A549 (cell line): Measurements from ENCODE around the gene PTPRE. TPM values are rescaled to one million over a fixed set of nuclear protein-coding genes. Genes with fewer than 3 reads are reported as not detected.

Source experiments
- ATAC-seq, 2 experiments: fragments of 200-7000 bp in 1 of 2; fragments of >200 bp in 1 of 2; cut with Nextera tagmentation in 1 of 2; cut with Tn5 transposase in 1 of 2; 3 replicates each; pipeline versions ENCODE4 v1.8.0 to v1.9.1; 2018 to 2020; ENCODE audit warnings: mild to moderate bottlenecking in 1 of 2, moderate library complexity in 1 of 2
- CTCF ChIA-PET: fragments of 300-600 bp; sonication (Branson Sonifier 250); formaldehyde crosslinking; extraction: SDS; loops from one replicate; lab custom pipeline; 2021; ENCODE audit warnings: antibody characterized with exemption, inconsistent platforms; lab: Yijun Ruan, JAX
- POLR2A ChIA-PET: fragments of 350-600 bp; formaldehyde crosslinking; extraction: SDS; loops from one replicate; lab custom pipeline; 2021; ENCODE audit warnings: antibody characterized with exemption, inconsistent platforms; lab: Yijun Ruan, JAX
- DNase-seq, 2 experiments: peaks; one replicate each; pipeline versions ENCODE4 v3.0.0 to v3.0.0-alpha.2; 2011 to 2016; ENCODE audit warnings: low read depth in 1 of 2, low spot score in 1 of 2
- FAIRE-seq: peaks from 2 replicates; lab custom pipeline; 2011; peaks lifted over from hg19 to GRCh38; lab: Jason Lieb, UNC
- H3K27ac ChIP-seq, 2 experiments: fragments of >200 bp; sonication (Bioruptor Twin); formaldehyde crosslinking; 3 replicates each; pipeline ENCODE4 v1.5.1; 2016 to 2017
- H3K4me1 ChIP-seq: fragments of >200 bp; sonication (Bioruptor Twin); formaldehyde crosslinking; 3 replicates; pipeline ENCODE4 v1.6.1; 2016
- H3K4me2 ChIP-seq: fragments of >200 bp; sonication (Bioruptor Twin); formaldehyde crosslinking; 3 replicates; pipeline ENCODE4 v1.6.1; 2016
- H3K4me3 ChIP-seq: fragments of >200 bp; sonication (Bioruptor Twin); formaldehyde crosslinking; 3 replicates; pipeline ENCODE4 v1.5.1; 2016
- H3K9me3 ChIP-seq: fragments of >200 bp; sonication (Bioruptor Twin); formaldehyde crosslinking; 3 replicates; pipeline ENCODE4 v1.6.1; 2016
- BHLHE40 ChIP-seq: IDR thresholded peaks from 2 replicates; pipeline ENCODE4 v1.6.1; 2012; ENCODE audit warnings: low read depth, low read length, inconsistent platforms
- CBX8 ChIP-seq: fragments of 200-600 bp; sonication (generic); IDR thresholded peaks from 2 replicates; pipeline ENCODE4 v1.6.1; 2016
- CHD4 ChIP-seq: fragments of 200-600 bp; sonication (generic); IDR thresholded peaks from 2 replicates; pipeline ENCODE4 v1.6.1; 2016; ENCODE audit warnings: antibody characterized with exemption, mild to moderate bottlenecking, borderline replicate concordance
- EHF ChIP-seq: fragments of 250-450 bp; sonication (Bioruptor Pico); IDR thresholded peaks from 2 replicates; pipeline ENCODE4 v1.5.0; 2020; ENCODE audit warnings: mild to moderate bottlenecking
- ESRRA ChIP-seq: fragments of 150-350 bp; IDR thresholded peaks from 2 replicates; pipeline ENCODE4 v1.6.1; 2014; ENCODE audit warnings: mild to moderate bottlenecking, low read length, borderline replicate concordance
- FOXS1 ChIP-seq: fragments of 250-450 bp; sonication (Bioruptor Pico); IDR thresholded peaks from 2 replicates; pipeline ENCODE4 v1.5.0; 2020; ENCODE audit warnings: mild to moderate bottlenecking, moderate library complexity
- HDAC2 ChIP-seq: fragments of 200-600 bp; sonication (generic); IDR thresholded peaks from 2 replicates; pipeline ENCODE4 v1.6.1; 2016
- HEYL ChIP-seq: fragments of 250-450 bp; sonication (Bioruptor Pico); IDR thresholded peaks from 2 replicates; pipeline ENCODE4 v1.8.0; 2021; ENCODE audit warnings: mild to moderate bottlenecking, moderate library complexity
- HOXB13 ChIP-seq: fragments of 250-450 bp; sonication (Bioruptor Pico); IDR thresholded peaks from 2 replicates; pipeline ENCODE4 v1.5.0; 2020; ENCODE audit warnings: low read depth, mild to moderate bottlenecking, moderate library complexity
- KDM5A ChIP-seq: fragments of 200-600 bp; sonication (generic); IDR thresholded peaks from 2 replicates; pipeline ENCODE4 v1.6.1; 2016; ENCODE audit warnings: antibody characterized with exemption, mild to moderate bottlenecking
- MAFK ChIP-seq: fragments of 450-650 bp; IDR thresholded peaks from 2 replicates; pipeline ENCODE4 v1.6.1; 2014; ENCODE audit not compliant: partially characterized antibody
- MAZ ChIP-seq: fragments of 150-350 bp; IDR thresholded peaks from 2 replicates; pipeline ENCODE4 v1.6.1; 2014; ENCODE audit warnings: antibody characterized with exemption, low read depth, low read length, borderline replicate concordance
- MYC ChIP-seq: IDR thresholded peaks from 2 replicates; pipeline ENCODE4 v1.6.1; 2012; ENCODE audit warnings: mild to moderate bottlenecking, inconsistent platforms, low read length, improper control_type of control experiment, borderline replicate concordance
- NPAS2 ChIP-seq: fragments of 250-450 bp; sonication (Bioruptor Pico); IDR thresholded peaks from 2 replicates; pipeline ENCODE4 v1.8.0; 2022; ENCODE audit warnings: mild to moderate bottlenecking, moderate library complexity, borderline replicate concordance
- POLR2A ChIP-seq: IDR thresholded peaks from 2 replicates; pipeline ENCODE4 v1.6.1; 2012; ENCODE audit warnings: mild to moderate bottlenecking, low read length
- RAD21 ChIP-seq, 2 experiments: fragments of >200 bp in 1 of 2; sonication (Bioruptor Twin) in 1 of 2; formaldehyde crosslinking in 1 of 2; IDR thresholded peaks in 1 of 2; conservative IDR thresholded peaks in 1 of 2; 2 replicates in 1 of 2; 3 replicates in 1 of 2; pipeline ENCODE4 v1.6.1; 2012 to 2018; ENCODE audit warnings: inconsistent platforms in 1 of 2
- RARB ChIP-seq: fragments of 250-450 bp; sonication (Bioruptor Pico); IDR thresholded peaks from 2 replicates; pipeline ENCODE4 v1.8.0; 2021; ENCODE audit warnings: mild to moderate bottlenecking, moderate library complexity
- RCOR1 ChIP-seq: fragments of 150-350 bp; IDR thresholded peaks from 2 replicates; pipeline ENCODE4 v1.6.1; 2014; ENCODE audit warnings: antibody characterized with exemption, low read length, low read depth
- RNF2 ChIP-seq: fragments of 200-600 bp; sonication (generic); IDR thresholded peaks from 2 replicates; pipeline ENCODE4 v1.6.1; 2016; ENCODE audit warnings: low read depth, mild to moderate bottlenecking, antibody characterized with exemption, moderate library complexity, borderline replicate concordance
- SREBF2 ChIP-seq: fragments of 450-650 bp; IDR thresholded peaks from 2 replicates; pipeline ENCODE4 v1.6.1; 2014; ENCODE audit warnings: mild to moderate bottlenecking, moderate library complexity
- ZC3H11A ChIP-seq: fragments of 450-650 bp; IDR thresholded peaks from 2 replicates; pipeline ENCODE4 v1.6.1; 2014; ENCODE audit warnings: antibody characterized with exemption, mild to moderate bottlenecking
- WGBS: methylation state at CpG from one replicate; pipeline ENCODE4 v1.1.6; 2017; ENCODE audit errors: missing lambda C conversion rate; 5-methylcytosine and 5-hydroxymethylcytosine counted together
- polyA plus RNA-seq, 4 experiments: library from polyadenylated mRNA; depleted of rRNA in 3 of 4; stranded (reverse); fragments of >200 nt; fragmentation: RNase III in 1 of 4; extraction: RNeasy Plus Mini Kit Qiagen cat#74134 plus additional on column Dnase treatment in 1 of 4; gene quantifications; 2 replicates in 3 of 4; 3 replicates in 1 of 4; pipeline ENCODE4 v1.2.3, GENCODE V29; 2011 to 2017
- TF ChIP-seq, protein P1 (sequence below): fragments of 200-600 bp; sonication (generic); IDR thresholded peaks from 2 replicates; pipeline ENCODE4 v1.6.1; 2016; ENCODE audit warnings: antibody characterized with exemption, mild to moderate bottlenecking, moderate library complexity
- TF ChIP-seq, protein P2 (sequence below): IDR thresholded peaks from 2 replicates; pipeline ENCODE4 v1.6.1; 2012; ENCODE audit warnings: low read depth, borderline replicate concordance

Gene PTPRE
- polyA plus RNA-seq, 2 of the 4 experiments (the other 2 are of a cell fraction), result 0.31 to 1.5 TPM

DNA sequence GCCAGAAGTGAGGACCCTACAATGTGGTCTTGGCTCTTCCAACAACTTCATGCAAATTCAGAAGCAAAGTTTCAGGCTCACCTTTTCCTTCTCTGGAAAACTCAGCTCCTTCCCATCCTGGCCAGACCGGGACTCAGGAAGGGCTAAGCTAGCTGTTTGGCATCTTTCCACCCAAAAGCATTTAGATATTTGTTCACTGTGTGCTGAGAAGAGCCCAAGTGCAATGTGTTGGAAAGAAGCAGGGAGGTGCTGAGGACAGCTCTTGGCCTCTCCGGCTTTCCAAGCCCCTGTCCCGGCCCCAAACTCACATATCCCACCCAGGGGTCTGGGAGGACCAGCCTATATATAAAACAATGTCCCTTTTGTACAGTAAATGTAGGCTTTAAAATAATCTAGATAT, 174.8 kb downstream of the PTPRE start:
- ATAC-seq (no peak), DNase-seq (no peak), FAIRE-seq (no peak)
- 40% methylated on average over 3 of the region's 3 CpGs for WGBS
- Histone ChIP-seq H3K9me3 (no peaks in the 10 kb centered on the region), H3K4me2 (no peak overlapping the region), H3K4me1 (no peaks in the 10 kb centered on the region), H3K4me3 (no peak overlapping the region), H3K27ac (no peak overlapping the region)
- POLR2A ChIA-PET, result no interaction called here
- TF ChIP-seq MYC (no peak), MAFK (no peak), RAD21 (conservative IDR thresholded peaks at IDR 0.05 in 1 of 2, IDR thresholded peaks at IDR 0.05 in 1 of 2) (no peak), HDAC2 (no peak), EHF (CRISPR knock-in tag) (no peak), CBX8 (no peak)
- CTCF ChIA-PET, result interaction anchor here (0.7 to 6.9 kb wide), 5 partner anchors 11 to 175 kb away, joined by 3 to 51 read pairs (median 4); partner anchors contain the start of gene PTPRE

DNA sequence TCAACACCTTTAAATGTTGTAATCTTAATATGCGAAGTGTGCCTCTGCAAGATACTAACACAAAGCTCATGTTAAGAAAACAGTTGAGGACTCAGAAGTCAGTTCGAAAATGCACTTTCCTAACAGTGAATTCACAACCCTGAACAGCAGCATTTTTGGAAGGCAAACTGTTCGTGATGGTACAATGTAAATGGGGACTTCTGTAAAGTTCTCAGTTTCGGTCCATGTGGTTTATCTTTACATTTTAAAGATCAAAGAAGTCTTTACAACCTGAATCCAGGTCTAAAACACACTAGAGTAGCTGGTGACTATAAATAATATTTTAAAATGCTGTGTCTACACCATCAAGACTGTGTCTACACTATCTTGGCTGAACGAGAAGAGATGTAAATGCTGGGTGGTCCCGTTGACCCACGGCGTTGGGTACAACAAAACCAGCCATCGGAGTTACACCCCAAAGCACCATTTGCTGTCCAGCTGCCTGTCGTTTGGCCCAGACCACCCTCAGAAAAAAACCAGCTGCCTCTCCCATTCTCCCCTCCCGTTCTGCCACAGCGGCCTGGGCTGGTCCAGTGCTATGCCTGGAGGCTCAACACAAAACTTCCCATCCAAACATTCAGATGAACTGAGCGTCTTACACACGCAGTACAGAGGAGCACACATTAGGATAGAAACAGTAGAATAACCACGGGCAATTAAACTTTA, 176.4 kb downstream of the PTPRE start:
- CTCF ChIA-PET, result interaction anchor here (0.9 to 6.9 kb wide), 4 partner anchors 13 to 129 kb away, joined by 3 to 51 read pairs (median 4); no protein-coding TSS in a partner anchor
- POLR2A ChIA-PET, result no interaction called here
- no peak overlapping the region for H3K27ac ChIP-seq
- TF ChIP-seq HEYL (CRISPR knock-in tag) (no peak), RARB (CRISPR knock-in tag) (no peak), RNF2 (no peak), KDM5A (no peak), SREBF2 (no peak), RCOR1 (no peak), NPAS2 (CRISPR knock-in tag) (no peak), CBX8 (no peak), FOXS1 (CRISPR knock-in tag) (no peak), ESRRA (no peak), CHD4 (no peak), MAZ (no peak), ZC3H11A (no peak), POLR2A (no peak), HOXB13 (CRISPR knock-in tag) (no peak), BHLHE40 (no peak)
- TF ChIP-seq, protein P1, sequence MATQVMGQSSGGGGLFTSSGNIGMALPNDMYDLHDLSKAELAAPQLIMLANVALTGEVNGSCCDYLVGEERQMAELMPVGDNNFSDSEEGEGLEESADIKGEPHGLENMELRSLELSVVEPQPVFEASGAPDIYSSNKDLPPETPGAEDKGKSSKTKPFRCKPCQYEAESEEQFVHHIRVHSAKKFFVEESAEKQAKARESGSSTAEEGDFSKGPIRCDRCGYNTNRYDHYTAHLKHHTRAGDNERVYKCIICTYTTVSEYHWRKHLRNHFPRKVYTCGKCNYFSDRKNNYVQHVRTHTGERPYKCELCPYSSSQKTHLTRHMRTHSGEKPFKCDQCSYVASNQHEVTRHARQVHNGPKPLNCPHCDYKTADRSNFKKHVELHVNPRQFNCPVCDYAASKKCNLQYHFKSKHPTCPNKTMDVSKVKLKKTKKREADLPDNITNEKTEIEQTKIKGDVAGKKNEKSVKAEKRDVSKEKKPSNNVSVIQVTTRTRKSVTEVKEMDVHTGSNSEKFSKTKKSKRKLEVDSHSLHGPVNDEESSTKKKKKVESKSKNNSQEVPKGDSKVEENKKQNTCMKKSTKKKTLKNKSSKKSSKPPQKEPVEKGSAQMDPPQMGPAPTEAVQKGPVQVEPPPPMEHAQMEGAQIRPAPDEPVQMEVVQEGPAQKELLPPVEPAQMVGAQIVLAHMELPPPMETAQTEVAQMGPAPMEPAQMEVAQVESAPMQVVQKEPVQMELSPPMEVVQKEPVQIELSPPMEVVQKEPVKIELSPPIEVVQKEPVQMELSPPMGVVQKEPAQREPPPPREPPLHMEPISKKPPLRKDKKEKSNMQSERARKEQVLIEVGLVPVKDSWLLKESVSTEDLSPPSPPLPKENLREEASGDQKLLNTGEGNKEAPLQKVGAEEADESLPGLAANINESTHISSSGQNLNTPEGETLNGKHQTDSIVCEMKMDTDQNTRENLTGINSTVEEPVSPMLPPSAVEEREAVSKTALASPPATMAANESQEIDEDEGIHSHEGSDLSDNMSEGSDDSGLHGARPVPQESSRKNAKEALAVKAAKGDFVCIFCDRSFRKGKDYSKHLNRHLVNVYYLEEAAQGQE, result no peak
- TF ChIP-seq, protein P2, sequence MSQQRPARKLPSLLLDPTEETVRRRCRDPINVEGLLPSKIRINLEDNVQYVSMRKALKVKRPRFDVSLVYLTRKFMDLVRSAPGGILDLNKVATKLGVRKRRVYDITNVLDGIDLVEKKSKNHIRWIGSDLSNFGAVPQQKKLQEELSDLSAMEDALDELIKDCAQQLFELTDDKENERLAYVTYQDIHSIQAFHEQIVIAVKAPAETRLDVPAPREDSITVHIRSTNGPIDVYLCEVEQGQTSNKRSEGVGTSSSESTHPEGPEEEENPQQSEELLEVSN, result no peak
- no peak overlapping the region for H3K4me2 ChIP-seq
- WGBS, result 69% methylated on average over 15 of the region's 15 CpGs
- H3K9me3 ChIP-seq, result no peaks in the 10 kb centered on the region
- DNase-seq (no peak), FAIRE-seq (no peak), ATAC-seq (no peak)
- H3K4me1 ChIP-seq, result no peaks in the 10 kb centered on the region
- no peak overlapping the region for H3K4me3 ChIP-seq
